ENCODE results near the gene ANAPC2.

The ANAPC2 gene

GRCh38 chr9:137191691-137192447 is 3.5 kb upstream of the ANAPC2 start:
- Histone ChIP-seq H3K9me3 (ENCODE audit: control insufficient read depth in 2 of 2, low read length in 2 of 2) (no peaks in the 10 kb centered on the region), H3K27me3 (ENCODE audit: control insufficient read depth in 2 of 2, insufficient read depth in 2 of 2, low read length in 2 of 2) (no peaks in the 10 kb centered on the region), H3K27ac (ENCODE audit: low read depth in 2 of 2, low read length in 2 of 2) (no peak overlapping the region), H3K36me3 (ENCODE audit: control insufficient read depth in 2 of 2, insufficient read depth in 2 of 2, low read length in 2 of 2) (peaks cover 27 to 31% of the 10 kb centered on the region in 2 donors), H3K9ac (ENCODE audit: low read depth in 1 of 2, low read length in 2 of 2) (no peak overlapping the region), H3K4me3 (ENCODE audit: low read length in 2 of 2) (no peak overlapping the region), H3K4me1 (ENCODE audit: control insufficient read depth in 2 of 2, insufficient read depth in 2 of 2, low read length in 2 of 2) (peaks cover 57 to 65% of the 10 kb centered on the region in 2 donors)

- H3K4me1 ChIP-seq (ENCODE audit: control insufficient read depth in 2 of 2, insufficient read depth in 2 of 2, low read length in 2 of 2): peaks cover 57 to 64% of the 10 kb centered on the region in 2 donors
- no peak overlapping the region for H3K9ac ChIP-seq (ENCODE audit: low read depth in 1 of 2, low read length in 2 of 2)
Measured at GRCh38 chr9:137191245-137191644, 2.9 kb upstream of the ANAPC2 start.

GRCh38 chr9:137190315-137190856 is 2.0 kb upstream of the ANAPC2 start:
- Histone ChIP-seq H3K27ac (ENCODE audit: low read depth in 2 of 2, low read length in 2 of 2) (peak overlapping the region; percentile 52 to 94), H3K9ac (ENCODE audit: low read depth in 1 of 2, low read length in 2 of 2) (peak overlapping the region; percentile 86 to 88), H3K4me3 (ENCODE audit: low read length in 2 of 2) (peak overlapping the region; percentile 84 to 97), H3K36me3 (ENCODE audit: control insufficient read depth in 2 of 2, insufficient read depth in 2 of 2, low read length in 2 of 2) (peaks cover 34 to 42% of the 10 kb centered on the region in 2 donors), H3K4me1 (ENCODE audit: control insufficient read depth in 2 of 2, insufficient read depth in 2 of 2, low read length in 2 of 2) (peaks cover 54 to 56% of the 10 kb centered on the region in 2 donors), H3K9me3 (ENCODE audit: control insufficient read depth in 2 of 2, low read length in 2 of 2) (no peaks in the 10 kb centered on the region), H3K27me3 (ENCODE audit: control insufficient read depth in 2 of 2, insufficient read depth in 2 of 2, low read length in 2 of 2) (no peaks in the 10 kb centered on the region)

More at GRCh38 chr9:137191245-137191644, 2.9 kb upstream of the ANAPC2 start:
- Histone ChIP-seq H3K36me3 (ENCODE audit: control insufficient read depth in 2 of 2, insufficient read depth in 2 of 2, low read length in 2 of 2) (peaks cover 28 to 33% of the 10 kb centered on the region in 2 donors), H3K27ac (ENCODE audit: low read depth in 2 of 2, low read length in 2 of 2) (no peak overlapping the region), H3K9me3 (ENCODE audit: control insufficient read depth in 2 of 2, low read length in 2 of 2) (no peaks in the 10 kb centered on the region), H3K4me3 (ENCODE audit: low read length in 2 of 2) (no peak overlapping the region), H3K27me3 (ENCODE audit: control insufficient read depth in 2 of 2, insufficient read depth in 2 of 2, low read length in 2 of 2) (no peaks in the 10 kb centered on the region)

- Histone ChIP-seq H3K4me1 (ENCODE audit: control insufficient read depth in 2 of 2, insufficient read depth in 2 of 2, low read length in 2 of 2) (peaks cover 47 to 48% of the 10 kb centered on the region in 2 donors), H3K9me3 (ENCODE audit: control insufficient read depth in 2 of 2, low read length in 2 of 2) (no peaks in the 10 kb centered on the region), H3K4me3 (ENCODE audit: low read length in 2 of 2) (peak overlapping the region; percentile 84 to 97), H3K27me3 (ENCODE audit: control insufficient read depth in 2 of 2, insufficient read depth in 2 of 2, low read length in 2 of 2) (no peaks in the 10 kb centered on the region), H3K36me3 (ENCODE audit: control insufficient read depth in 2 of 2, insufficient read depth in 2 of 2, low read length in 2 of 2) (peaks cover 38 to 44% of the 10 kb centered on the region in 2 donors), H3K9ac (ENCODE audit: low read depth in 1 of 2, low read length in 2 of 2) (peak overlapping the region; percentile 86 to 88), H3K27ac (ENCODE audit: low read depth in 2 of 2, low read length in 2 of 2) (peak overlapping the region; percentile 94 to 97)
Measured at GRCh38 chr9:137189297-137190295, 1.2 kb upstream of the ANAPC2 start.

- H3K9me3 ChIP-seq (ENCODE audit: control insufficient read depth in 2 of 2, low read length in 2 of 2): no peaks in the 10 kb centered on the region
- H3K9ac ChIP-seq (ENCODE audit: low read depth in 1 of 2, low read length in 2 of 2): peak overlapping the region; percentile 86 to 91
- peak overlapping the region; percentile 84 to 97 for H3K4me3 ChIP-seq (ENCODE audit: low read length in 2 of 2)
- no peaks in the 10 kb centered on the region for H3K27me3 ChIP-seq (ENCODE audit: control insufficient read depth in 2 of 2, insufficient read depth in 2 of 2, low read length in 2 of 2)
- peaks cover 41% of the 10 kb centered on the region in 2 donors for H3K4me1 ChIP-seq (ENCODE audit: control insufficient read depth in 2 of 2, insufficient read depth in 2 of 2, low read length in 2 of 2)
- peaks cover 48 to 56% of the 10 kb centered on the region in 2 donors for H3K36me3 ChIP-seq (ENCODE audit: control insufficient read depth in 2 of 2, insufficient read depth in 2 of 2, low read length in 2 of 2)
- H3K27ac ChIP-seq (ENCODE audit: low read depth in 2 of 2, low read length in 2 of 2): peak overlapping the region; percentile 94 to 97
Measured at GRCh38 chr9:137188086-137188489, 272 bp downstream of the ANAPC2 start.

GRCh38 chr9:137187386-137187785 is 974 bp downstream of the ANAPC2 start:
- peak overlapping the region in 1 of 2 donors; percentile 86 for H3K9ac ChIP-seq (ENCODE audit: low read depth in 1 of 2, low read length in 2 of 2)
- H3K4me1 ChIP-seq (ENCODE audit: control insufficient read depth in 2 of 2, insufficient read depth in 2 of 2, low read length in 2 of 2): peaks cover 38 to 41% of the 10 kb centered on the region in 2 donors
- H3K36me3 ChIP-seq (ENCODE audit: control insufficient read depth in 2 of 2, insufficient read depth in 2 of 2, low read length in 2 of 2): peaks cover 54 to 60% of the 10 kb centered on the region in 2 donors
- H3K27ac ChIP-seq (ENCODE audit: low read depth in 2 of 2, low read length in 2 of 2): no peak overlapping the region
- H3K4me3 ChIP-seq (ENCODE audit: low read length in 2 of 2): peak overlapping the region; percentile 84 to 97
- H3K9me3 ChIP-seq (ENCODE audit: control insufficient read depth in 2 of 2, low read length in 2 of 2): no peaks in the 10 kb centered on the region
- H3K27me3 ChIP-seq (ENCODE audit: control insufficient read depth in 2 of 2, insufficient read depth in 2 of 2, low read length in 2 of 2): no peaks in the 10 kb centered on the region

GRCh38 chr9:137186385-137186784 is 2.0 kb downstream of the ANAPC2 start:
- Histone ChIP-seq H3K9ac (ENCODE audit: low read depth in 1 of 2, low read length in 2 of 2) (no peak overlapping the region), H3K27ac (ENCODE audit: low read depth in 2 of 2, low read length in 2 of 2) (no peak overlapping the region), H3K36me3 (ENCODE audit: control insufficient read depth in 2 of 2, insufficient read depth in 2 of 2, low read length in 2 of 2) (peaks cover 50 to 52% of the 10 kb centered on the region in 2 donors), H3K9me3 (ENCODE audit: control insufficient read depth in 2 of 2, low read length in 2 of 2) (no peaks in the 10 kb centered on the region), H3K4me3 (ENCODE audit: low read length in 2 of 2) (peak overlapping the region in 1 of 2 donors; percentile 97), H3K4me1 (ENCODE audit: control insufficient read depth in 2 of 2, insufficient read depth in 2 of 2, low read length in 2 of 2) (peaks cover 38 to 41% of the 10 kb centered on the region in 2 donors), H3K27me3 (ENCODE audit: control insufficient read depth in 2 of 2, insufficient read depth in 2 of 2, low read length in 2 of 2) (no peaks in the 10 kb centered on the region)

GRCh38 chr9:137185921-137186320 is 2.4 kb downstream of the ANAPC2 start:
- Histone ChIP-seq H3K27ac (ENCODE audit: low read depth in 2 of 2, low read length in 2 of 2) (no peak overlapping the region), H3K9me3 (ENCODE audit: control insufficient read depth in 2 of 2, low read length in 2 of 2) (no peaks in the 10 kb centered on the region), H3K27me3 (ENCODE audit: control insufficient read depth in 2 of 2, insufficient read depth in 2 of 2, low read length in 2 of 2) (no peaks in the 10 kb centered on the region), H3K36me3 (ENCODE audit: control insufficient read depth in 2 of 2, insufficient read depth in 2 of 2, low read length in 2 of 2) (peaks cover 49 to 52% of the 10 kb centered on the region in 2 donors), H3K4me3 (ENCODE audit: low read length in 2 of 2) (no peak overlapping the region), H3K9ac (ENCODE audit: low read depth in 1 of 2, low read length in 2 of 2) (no peak overlapping the region), H3K4me1 (ENCODE audit: control insufficient read depth in 2 of 2, insufficient read depth in 2 of 2, low read length in 2 of 2) (peaks cover 35 to 39% of the 10 kb centered on the region in 2 donors)

GRCh38 chr9:137184881-137185660 is 3.3 kb downstream of the ANAPC2 start:
- H3K4me3 ChIP-seq (ENCODE audit: low read length in 2 of 2): no peak overlapping the region
- no peaks in the 10 kb centered on the region for H3K9me3 ChIP-seq (ENCODE audit: control insufficient read depth in 2 of 2, low read length in 2 of 2)
- H3K4me1 ChIP-seq (ENCODE audit: control insufficient read depth in 2 of 2, insufficient read depth in 2 of 2, low read length in 2 of 2): peaks cover 30 to 31% of the 10 kb centered on the region in 2 donors
- H3K9ac ChIP-seq (ENCODE audit: low read depth in 1 of 2, low read length in 2 of 2): no peak overlapping the region
- H3K27me3 ChIP-seq (ENCODE audit: control insufficient read depth in 2 of 2, insufficient read depth in 2 of 2, low read length in 2 of 2): no peaks in the 10 kb centered on the region
- peaks cover 50 to 52% of the 10 kb centered on the region in 2 donors for H3K36me3 ChIP-seq (ENCODE audit: control insufficient read depth in 2 of 2, insufficient read depth in 2 of 2, low read length in 2 of 2)
- H3K27ac ChIP-seq (ENCODE audit: low read depth in 2 of 2, low read length in 2 of 2): no peak overlapping the region

Data from mucosa of rectum (tissue), 2 donors.